WTC11 (cell line): ENCODE results near the gene CDC6. TPM values are rescaled to one million over a fixed set of nuclear protein-coding genes. Genes with fewer than 3 reads are reported as not detected.

ENCODE experiments used
- total RNA-seq: library from RNA; stranded (reverse); gene quantifications from 3 replicates; pipeline ENCODE4 v1.2.3, GENCODE V29; 2021

CDC6 gene
- total RNA-seq, 1 experiment from 2014 or later: 125 TPM

Other genes starting within 250 kb of the CDC6 start
- 95.5 to 107 TPM (median 103 TPM) in 3 replicates for gene MED24, start 233.5 kb upstream of the CDC6 start, total RNA-seq
- 11.9 to 15.9 TPM (median 12.0 TPM) in 3 replicates for gene THRA, start 224.9 kb upstream of the CDC6 start, total RNA-seq
- gene NR1D1, start 187.3 kb upstream of the CDC6 start, total RNA-seq: 5.6 to 7.6 TPM (median 6.2 TPM) in 3 replicates
- 69.2 to 78.1 TPM (median 73.7 TPM) in 3 replicates for gene MSL1, start 165.9 kb upstream of the CDC6 start, total RNA-seq
- 107 to 119 TPM (median 115 TPM) in 3 replicates for gene CASC3, start 147.3 kb upstream of the CDC6 start, total RNA-seq
- 19.9 to 23.0 TPM (median 19.9 TPM) in 3 replicates for gene RAPGEFL1, start 110.4 kb upstream of the CDC6 start, total RNA-seq
- gene WIPF2, start 68.6 kb upstream of the CDC6 start, total RNA-seq: 23.0 to 24.6 TPM (median 23.8 TPM) in 3 replicates
- 14.3 to 20.7 TPM (median 15.8 TPM) in 3 replicates for gene RARA, start 21.3 kb downstream of the CDC6 start, total RNA-seq
- gene GJD3, start 76.9 kb downstream of the CDC6 start, total RNA-seq: 1.4 to 2.3 TPM (median 2.0 TPM) in 3 replicates
- gene TOP2A, start 130.0 kb downstream of the CDC6 start, total RNA-seq: 273 to 307 TPM (median 292 TPM) in 3 replicates
- 155 to 172 TPM (median 162 TPM) in 3 replicates for gene IGFBP4, start 155.6 kb downstream of the CDC6 start, total RNA-seq
- gene TNS4, start 213.7 kb downstream of the CDC6 start, total RNA-seq: 0.55 to 0.87 TPM (median 0.80 TPM) in 3 replicates